GM12891 (cell line): Measurements from ENCODE around the gene DCDC2C.

ENCODE experiments used
- PAX5 ChIP-seq: IDR thresholded peaks from 2 replicates; pipeline ENCODE4 v1.6.1; 2011; ENCODE audit warnings: low read length, moderate library complexity, mild to moderate bottlenecking; ENCODE audit not compliant: insufficient read depth, severe bottlenecking
- POLR2A ChIP-seq: IDR thresholded peaks from 2 replicates; pipeline ENCODE4 v1.6.1; 2011; ENCODE audit warnings: low read depth, low read length, control low read depth
- POLR2AphosphoS5 ChIP-seq: IDR thresholded peaks from 2 replicates; pipeline ENCODE4 v1.6.1; 2011; ENCODE audit warnings: low read depth, low read length, control low read depth
- POU2F2 ChIP-seq: IDR thresholded peaks from 2 replicates; pipeline ENCODE4 v1.6.1; 2011; ENCODE audit warnings: low read depth, mild to moderate bottlenecking, control low read depth, low read length, moderate library complexity
- SPI1 ChIP-seq: IDR thresholded peaks from 2 replicates; pipeline ENCODE4 v1.6.1; 2011; ENCODE audit warnings: low read depth, low read length, control low read depth
- TAF1 ChIP-seq: IDR thresholded peaks from 2 replicates; pipeline ENCODE4 v1.6.1; 2011; ENCODE audit warnings: low read depth, low read length, control low read depth

- no peak for TF ChIP-seq POLR2AphosphoS5
- no peak for TF ChIP-seq POLR2A
- no peak for TF ChIP-seq PAX5
- no peak for TF ChIP-seq POU2F2
- TF ChIP-seq TAF1: no peak
- no peak for TF ChIP-seq SPI1
Observed at GRCh38 chr2:3769766-3770165, 66.4 kb downstream of the DCDC2C start.
